NCI-H748 (cell line): ENCODE measurements around the gene HCRTR1.
"Not testable (repeated sequence)": the region's sequence is repeated elsewhere in the genome, so short reads cannot be mapped to it uniquely, and the experiment has no call there.

Experiments
- DNase-seq: peaks from one replicate; lab custom pipeline; 2025; ENCODE audit not compliant: unreplicated experiment; lab: John Stamatoyannopoulos, UW

HCRTR1 gene

DNA sequence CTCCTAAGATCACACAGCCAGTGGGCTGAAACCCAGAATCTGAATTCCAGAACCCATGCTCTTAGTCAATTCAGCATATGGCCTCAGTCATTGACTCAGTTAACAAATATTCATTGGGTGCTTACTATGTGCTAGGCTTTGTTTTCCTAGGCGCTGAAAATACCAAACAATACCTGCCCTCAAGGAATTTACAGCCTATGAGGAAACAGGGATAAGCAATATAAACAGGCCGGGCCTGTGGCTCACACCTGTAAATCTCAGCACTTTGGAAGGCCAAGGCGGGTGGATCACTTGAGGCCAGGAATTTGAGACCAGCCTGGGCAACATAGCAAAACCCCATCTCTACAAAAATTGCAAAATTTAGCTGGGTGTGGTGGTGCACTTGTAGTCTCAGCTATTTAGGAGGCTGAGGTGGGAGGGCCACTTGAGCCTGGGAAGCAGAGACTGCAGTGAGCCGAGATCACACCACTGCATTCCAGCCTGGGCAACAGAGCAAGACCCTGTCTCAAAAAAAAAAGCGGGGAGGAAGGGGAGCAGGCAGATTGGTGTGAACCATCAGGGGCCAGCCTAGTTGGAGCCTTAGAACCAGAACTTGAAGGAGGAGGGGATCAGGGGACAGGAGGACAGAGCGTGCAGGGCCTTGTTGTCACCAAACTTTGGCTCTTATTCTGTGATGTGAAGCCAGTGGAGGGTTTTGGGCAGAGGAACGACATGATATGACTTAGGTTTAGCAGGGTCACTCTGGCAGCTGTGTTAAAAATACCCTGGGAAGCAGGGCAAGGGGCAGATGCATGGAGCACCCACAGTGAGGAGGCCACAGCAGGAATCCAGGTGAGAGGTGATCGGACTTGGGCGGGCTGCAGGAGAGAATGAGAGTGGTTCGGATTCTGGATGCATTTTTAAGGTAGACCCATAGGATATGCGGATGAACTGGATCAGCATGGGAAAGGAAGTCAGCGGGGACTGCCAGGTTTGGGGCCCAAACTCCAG is 35.4 kb upstream of the HCRTR1 start:
- no peak for DNase-seq

DNA sequence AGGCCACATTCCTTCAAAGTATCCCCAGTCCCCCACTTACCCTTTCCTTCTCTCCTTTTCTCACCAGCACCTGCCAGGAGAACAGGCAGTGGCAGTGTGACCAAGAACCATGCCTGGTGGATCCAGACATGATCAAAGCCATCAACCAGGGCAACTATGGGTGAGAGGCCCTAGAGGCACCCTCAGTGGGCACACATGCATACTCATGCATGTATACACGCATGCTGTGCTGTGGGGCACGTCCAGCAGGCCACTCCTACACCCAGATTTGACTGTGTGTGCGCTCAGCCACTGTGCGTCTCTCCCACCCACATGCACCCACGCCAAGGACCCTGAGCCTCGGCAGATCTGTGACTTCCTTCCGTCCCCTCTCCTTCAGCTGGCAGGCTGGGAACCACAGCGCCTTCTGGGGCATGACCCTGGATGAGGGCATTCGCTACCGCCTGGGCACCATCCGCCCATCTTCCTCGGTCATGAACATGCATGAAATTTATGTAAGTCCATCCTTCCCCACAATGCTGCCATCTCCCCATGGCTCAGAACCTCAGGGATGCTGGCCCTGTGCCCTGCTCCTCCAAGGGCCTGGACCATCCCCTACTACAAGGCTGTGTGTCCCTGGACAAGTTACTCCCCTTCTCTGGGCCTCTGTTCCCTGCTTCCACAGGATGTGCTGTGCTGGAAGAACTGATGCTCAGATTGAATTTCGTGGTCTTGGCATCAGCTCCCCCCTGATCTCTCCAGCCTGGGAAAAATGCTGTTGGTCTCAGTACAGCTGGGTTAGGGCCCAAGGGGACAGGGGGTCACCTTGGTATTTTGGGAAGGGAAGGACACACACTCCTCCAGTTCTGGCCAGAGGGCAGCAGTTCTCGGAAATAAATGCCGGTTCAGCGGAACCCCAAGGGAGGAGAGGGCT is 34.2 kb upstream of the HCRTR1 start:
- no peak for DNase-seq

DNA sequence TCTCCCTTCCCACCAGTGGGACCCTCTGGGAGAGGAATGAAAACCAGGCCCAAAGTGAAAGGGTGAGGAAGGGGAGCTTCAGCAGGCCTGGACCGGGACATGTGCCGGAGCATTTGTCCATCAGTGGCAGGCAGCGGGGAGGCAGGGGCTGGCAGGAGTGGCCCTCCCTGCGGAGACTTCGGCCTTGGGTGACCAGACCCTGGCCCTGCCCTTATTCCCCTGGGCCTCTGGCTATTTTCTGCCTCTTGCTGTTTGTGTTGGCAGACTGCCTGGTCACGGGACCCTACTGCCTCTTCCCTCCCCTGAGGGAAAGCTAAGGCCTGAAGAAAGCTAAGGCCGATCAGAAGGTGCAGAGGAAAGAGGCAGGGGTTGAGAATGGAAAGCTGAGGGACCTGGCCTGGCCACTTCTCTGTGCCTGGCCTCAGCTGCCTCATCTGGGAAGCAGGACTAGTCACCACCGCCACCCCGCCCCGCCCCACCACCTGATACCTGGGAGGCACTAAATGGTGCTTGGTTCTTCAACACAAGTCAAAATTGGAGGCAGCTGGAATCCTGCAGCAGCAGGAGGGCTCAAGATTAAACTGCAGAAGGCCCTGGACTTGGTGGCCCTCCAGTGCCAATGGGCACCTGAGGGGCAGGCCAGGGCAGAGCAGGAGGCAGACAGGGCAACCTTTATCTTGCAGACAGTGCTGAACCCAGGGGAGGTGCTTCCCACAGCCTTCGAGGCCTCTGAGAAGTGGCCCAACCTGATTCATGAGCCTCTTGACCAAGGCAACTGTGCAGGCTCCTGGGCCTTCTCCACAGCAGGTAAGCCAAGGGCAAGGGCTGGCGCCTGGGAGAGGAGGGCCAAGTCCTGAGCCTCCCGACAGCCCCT is 33.3 kb upstream of the HCRTR1 start:
- DNase-seq = no peak

- DNase-seq = no peak
Measured at GRCh38 chr1:31584869-31585735, 32.4 kb upstream of the HCRTR1 start.

- no peak for DNase-seq
Measured at GRCh38 chr1:31585736-31586365, 31.6 kb upstream of the HCRTR1 start.

DNA sequence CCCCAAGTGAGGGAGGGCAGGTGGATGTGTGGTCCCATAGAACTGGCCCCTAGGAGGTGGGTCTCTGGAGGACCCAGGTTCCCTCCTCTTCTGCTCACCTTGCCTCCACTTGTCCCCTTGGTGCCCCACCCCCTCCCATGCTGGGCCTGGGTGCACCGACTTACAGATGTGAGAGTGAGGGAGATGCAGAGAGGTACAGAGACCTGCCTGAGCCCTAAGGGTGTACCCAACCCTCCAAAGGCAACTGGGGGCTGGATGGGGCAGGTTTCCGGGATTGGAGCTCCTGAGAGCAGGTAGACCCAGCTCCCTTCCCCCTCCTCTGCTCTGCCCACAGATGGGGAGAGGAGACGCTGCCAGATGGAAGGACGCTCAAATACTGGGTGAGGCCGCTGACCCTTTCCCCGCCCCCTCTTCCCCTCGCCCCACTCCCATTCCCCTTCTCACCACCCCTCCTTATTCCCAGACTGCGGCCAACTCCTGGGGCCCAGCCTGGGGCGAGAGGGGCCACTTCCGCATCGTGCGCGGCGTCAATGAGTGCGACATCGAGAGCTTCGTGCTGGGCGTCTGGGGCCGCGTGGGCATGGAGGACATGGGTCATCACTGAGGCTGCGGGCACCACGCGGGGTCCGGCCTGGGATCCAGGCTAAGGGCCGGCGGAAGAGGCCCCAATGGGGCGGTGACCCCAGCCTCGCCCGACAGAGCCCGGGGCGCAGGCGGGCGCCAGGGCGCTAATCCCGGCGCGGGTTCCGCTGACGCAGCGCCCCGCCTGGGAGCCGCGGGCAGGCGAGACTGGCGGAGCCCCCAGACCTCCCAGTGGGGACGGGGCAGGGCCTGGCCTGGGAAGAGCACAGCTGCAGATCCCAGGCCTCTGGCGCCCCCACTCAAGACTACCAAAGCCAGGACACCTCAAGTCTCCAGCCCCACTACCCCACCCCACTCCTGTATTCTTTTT is 30.8 kb upstream of the HCRTR1 start:
- no peak for DNase-seq

- not testable (repeated sequence) for DNase-seq
Measured at GRCh38 chr1:31587328-31587699, 30.2 kb upstream of the HCRTR1 start.

DNA sequence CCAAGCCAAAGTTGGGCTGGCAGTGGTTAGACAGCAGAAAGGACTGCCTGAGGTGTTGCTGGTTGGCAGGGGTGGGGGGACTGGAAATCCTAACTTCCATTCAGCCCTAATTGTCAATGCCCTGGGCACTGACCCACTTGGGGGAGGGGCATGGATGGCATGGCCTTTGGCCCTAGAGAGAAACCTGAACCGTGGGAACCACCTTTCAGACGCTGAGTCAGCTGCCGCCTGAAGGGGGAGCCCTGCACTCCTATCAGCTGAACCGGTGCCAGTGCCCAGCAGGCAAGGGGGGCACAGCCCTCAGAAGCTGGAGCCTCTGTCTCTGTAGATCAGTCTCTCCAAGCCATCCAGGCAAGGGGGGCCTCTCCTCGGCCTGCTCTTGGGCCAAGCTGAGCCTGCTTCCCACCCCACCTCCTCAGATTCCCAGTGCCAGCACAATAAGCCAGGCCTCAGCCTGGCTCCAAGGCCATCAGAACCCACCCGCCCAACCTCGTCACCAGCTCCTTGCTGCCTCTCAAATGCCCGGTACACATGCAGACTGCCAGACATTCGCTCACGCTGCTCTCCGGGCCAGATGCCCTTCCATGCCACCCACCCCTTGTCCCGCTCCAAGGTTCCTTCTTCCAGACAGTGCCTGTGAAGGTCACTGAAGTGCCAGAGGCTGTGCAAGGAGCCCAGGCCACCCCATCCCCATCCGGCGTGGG is 29.6 kb upstream of the HCRTR1 start:
- peak; percentile 55 for DNase-seq

- DNase-seq = no peak
Measured at GRCh38 chr1:31588751-31589515, 28.6 kb upstream of the HCRTR1 start.

- DNase-seq = no peak
Measured at GRCh38 chr1:31591425-31592093, 25.9 kb upstream of the HCRTR1 start.

DNA sequence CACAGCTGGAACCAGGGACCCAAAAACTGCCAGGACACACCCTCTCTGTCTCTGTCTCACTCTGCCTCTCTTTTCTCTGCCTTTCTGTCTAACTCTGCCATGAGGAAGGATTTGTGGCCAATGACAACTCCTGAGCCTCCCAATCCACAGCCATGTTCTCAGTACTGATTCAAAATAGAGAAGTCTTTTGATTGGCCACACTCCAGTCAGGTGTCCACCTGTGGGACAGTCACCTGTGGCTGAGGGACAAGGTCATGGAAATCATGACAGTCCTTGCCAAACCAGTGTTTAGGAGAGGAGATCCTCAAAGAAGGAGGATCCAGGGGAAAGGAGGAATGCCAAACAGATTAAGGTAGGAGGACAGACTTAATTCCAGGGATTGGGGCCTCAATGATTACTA is 25.4 kb upstream of the HCRTR1 start:
- no peak for DNase-seq

GRCh38 chr1:31593136-31593665 is 24.3 kb upstream of the HCRTR1 start:
- no peak for DNase-seq

DNA sequence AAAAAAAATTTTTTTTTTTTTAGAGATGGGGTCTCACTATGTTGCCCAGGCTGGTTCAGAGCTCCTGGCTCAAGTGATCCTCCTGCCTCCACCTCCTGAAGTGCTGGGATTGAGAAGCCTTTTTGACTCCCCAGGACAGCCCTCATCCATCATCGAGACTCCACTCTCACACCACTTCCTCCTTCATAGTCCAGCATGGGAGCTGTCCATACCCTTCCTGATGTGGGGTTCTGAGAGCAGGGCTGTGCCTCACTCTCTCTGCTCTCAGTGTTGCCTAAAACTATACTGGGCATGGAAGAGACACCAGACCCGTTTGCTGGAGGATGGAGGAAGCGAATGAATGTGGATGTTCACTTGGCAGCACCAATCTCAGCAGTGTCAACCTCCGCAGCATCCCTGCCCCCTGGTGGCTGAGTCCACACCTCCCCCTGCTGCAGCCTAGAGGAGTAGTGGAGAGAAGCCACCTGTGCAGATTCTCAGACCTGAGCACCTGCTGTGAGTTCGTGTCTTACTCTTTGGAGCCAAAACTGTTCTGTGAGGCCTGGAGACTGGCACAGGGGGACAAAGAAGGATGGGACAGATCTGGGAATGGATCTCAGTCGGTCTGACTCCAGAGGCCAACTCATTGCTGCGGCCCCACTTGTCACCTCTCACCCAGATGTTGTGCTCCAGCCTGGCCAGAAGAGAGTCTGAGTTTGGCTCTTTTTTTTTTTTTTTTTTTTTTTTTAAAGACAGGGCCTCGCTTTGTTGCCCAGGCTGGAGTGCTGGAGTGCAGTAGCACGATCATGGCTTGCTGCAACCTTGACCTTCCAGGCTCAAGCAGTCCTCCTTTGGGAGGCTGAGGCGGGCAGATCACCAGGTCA is 23.5 kb upstream of the HCRTR1 start:
- peak; percentile 65 for DNase-seq

DNA sequence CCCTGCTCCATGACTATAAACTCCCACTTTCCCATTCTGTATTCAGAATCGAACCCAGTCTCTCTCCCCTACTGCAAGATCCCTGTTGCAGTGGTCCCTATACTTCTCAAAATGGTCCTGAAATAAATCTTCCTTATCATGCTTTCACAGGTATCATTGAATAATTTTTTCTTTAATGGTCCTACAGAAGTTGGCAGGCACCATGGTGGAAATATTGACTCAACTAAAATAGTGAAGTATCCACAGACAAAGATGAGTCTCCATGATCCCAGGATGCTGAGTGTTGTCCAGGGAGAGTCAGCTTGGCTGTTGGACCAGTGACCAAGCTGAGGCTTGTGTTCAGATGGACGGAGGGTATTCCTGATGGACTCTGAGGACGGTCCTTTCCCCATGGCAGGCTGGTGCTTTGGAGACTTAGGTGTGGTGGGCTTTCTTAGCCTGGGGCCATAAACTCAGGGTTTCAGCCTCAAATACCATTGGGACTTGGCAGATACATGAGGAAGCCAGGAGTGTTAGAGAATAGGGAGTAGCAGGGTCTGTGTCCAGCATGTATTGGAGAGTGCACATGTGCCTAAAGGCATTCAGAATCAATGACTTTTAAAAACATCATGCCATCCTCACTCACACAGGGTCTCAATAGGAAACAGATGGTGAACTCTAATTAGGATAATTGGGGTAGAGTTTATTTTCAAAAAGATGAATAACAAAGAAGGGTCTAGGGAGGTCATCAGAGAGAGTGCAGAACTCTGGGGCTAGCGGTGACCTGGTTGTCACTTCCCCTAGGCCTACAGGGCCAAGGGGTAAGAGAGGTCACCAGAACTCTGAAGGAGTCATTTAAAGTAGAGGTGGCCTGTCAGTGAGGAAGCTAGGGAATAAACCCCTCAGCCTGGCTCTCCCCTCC is 21.4 kb upstream of the HCRTR1 start:
- DNase-seq = no peak
